Omental fat pad (tissue), 4 donors: Measurements from ENCODE around the gene SCO2. TPM values are rescaled to one million over a fixed set of nuclear protein-coding genes. Genes with fewer than 3 reads are reported as not detected.

ENCODE experiments used
- ATAC-seq: fragments of 150-250 bp; one replicate; pipeline ENCODE4 v1.9.1; 2016; ENCODE audit warnings: mild to moderate bottlenecking, moderate library complexity; ENCODE audit not compliant: low FRiP score
- DNase-seq: peaks from one replicate; pipeline ENCODE4 v3.0.0-alpha.2; 2019; ENCODE audit warnings: low spot score
- total RNA-seq, 4 donors: library from RNA; depleted of rRNA; stranded (reverse); fragments of >200 nt; gene quantifications; one replicate each; pipeline ENCODE4 v1.1.0, GENCODE V29; 2016
- TF ChIP-seq, protein P1 (sequence below), 3 donors: fragments of 450-650 bp; IDR thresholded peaks; one replicate each; pipeline ENCODE4 v1.5.1; 2016 to 2017; ENCODE audit warnings: antibody characterized with exemption in 3 of 3, mild to moderate bottlenecking in 3 of 3, moderate library complexity in 2 of 3

The SCO2 gene
- total RNA-seq, 4 donors from 2014 or later, result 2.8 to 15.0 (median 9.2) TPM

DNA sequence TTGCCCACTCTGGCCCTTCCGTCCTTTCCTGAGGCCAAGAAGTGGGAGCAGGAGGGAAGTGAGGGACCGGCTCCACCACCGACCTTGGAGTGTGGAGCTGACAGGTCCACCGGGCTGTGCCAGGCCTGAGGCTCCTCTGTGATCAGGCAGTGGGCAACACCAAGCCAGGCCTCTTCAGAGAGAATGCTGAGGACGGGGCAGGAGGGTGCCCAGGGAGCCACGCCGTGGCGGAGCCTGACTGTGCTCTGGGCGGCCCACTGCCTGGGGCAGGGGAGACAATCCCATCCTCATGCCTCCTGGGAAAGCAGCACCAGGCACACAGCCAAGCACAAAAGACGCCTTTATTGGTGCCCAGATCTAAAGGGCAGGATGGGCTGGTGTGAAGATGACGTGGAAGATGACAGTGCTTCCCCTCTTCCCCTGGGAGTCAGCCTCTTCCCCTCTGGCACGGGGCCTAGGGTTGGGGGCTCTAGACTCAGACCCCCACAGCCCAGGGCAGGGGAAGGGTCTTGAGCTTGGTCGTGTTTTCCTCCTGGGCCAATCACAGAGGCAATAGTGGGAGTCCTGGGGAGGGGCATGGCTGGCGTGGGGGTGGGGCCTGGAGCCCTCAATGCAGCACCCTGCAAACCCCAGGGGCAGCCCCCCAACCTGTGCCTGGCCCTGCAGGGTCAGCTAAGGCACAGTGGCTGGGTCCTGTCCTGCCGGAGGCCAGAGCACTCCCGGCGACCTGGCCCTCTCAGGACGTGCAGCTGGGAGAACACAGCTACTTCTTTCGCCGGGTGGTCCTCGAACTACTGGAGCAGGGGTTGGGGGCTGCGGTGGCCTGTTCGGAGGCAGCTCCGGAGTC is 22.5 kb downstream of the SCO2 start:
- TF ChIP-seq, protein P1, sequence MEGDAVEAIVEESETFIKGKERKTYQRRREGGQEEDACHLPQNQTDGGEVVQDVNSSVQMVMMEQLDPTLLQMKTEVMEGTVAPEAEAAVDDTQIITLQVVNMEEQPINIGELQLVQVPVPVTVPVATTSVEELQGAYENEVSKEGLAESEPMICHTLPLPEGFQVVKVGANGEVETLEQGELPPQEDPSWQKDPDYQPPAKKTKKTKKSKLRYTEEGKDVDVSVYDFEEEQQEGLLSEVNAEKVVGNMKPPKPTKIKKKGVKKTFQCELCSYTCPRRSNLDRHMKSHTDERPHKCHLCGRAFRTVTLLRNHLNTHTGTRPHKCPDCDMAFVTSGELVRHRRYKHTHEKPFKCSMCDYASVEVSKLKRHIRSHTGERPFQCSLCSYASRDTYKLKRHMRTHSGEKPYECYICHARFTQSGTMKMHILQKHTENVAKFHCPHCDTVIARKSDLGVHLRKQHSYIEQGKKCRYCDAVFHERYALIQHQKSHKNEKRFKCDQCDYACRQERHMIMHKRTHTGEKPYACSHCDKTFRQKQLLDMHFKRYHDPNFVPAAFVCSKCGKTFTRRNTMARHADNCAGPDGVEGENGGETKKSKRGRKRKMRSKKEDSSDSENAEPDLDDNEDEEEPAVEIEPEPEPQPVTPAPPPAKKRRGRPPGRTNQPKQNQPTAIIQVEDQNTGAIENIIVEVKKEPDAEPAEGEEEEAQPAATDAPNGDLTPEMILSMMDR (IDR thresholded peaks at IDR 0.05), result no peak
- DNase-seq (no peak), ATAC-seq (no peak)

GRCh38 chr22:50502096-50502495 is 23.3 kb downstream of the SCO2 start:
- DNase-seq, result no peak
- TF ChIP-seq, protein P1 (IDR thresholded peaks at IDR 0.05), result no peak
- ATAC-seq, result no peak

DNA sequence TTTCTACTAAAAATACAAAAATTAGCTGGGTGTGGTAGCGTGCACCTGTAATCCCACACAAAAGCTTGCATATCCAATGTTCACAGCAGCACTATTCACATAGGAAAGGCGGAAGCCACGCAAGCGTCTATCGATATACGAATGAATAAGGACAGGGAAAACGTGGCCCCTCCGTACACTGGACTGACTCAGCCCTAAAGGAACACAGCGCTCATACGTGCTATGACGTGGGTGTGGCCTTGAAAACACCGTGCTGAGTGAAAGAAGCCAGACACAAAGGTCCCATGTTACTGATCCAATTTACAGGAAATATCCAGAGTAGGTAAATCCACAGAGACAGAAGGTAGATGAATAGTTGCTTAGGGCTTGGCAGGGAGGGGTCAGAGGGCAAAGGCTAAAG is 24.9 kb downstream of the SCO2 start:
- TF ChIP-seq, protein P1 (IDR thresholded peaks at IDR 0.05), result no peak
- ATAC-seq (no peak), DNase-seq (no peak)

DNA sequence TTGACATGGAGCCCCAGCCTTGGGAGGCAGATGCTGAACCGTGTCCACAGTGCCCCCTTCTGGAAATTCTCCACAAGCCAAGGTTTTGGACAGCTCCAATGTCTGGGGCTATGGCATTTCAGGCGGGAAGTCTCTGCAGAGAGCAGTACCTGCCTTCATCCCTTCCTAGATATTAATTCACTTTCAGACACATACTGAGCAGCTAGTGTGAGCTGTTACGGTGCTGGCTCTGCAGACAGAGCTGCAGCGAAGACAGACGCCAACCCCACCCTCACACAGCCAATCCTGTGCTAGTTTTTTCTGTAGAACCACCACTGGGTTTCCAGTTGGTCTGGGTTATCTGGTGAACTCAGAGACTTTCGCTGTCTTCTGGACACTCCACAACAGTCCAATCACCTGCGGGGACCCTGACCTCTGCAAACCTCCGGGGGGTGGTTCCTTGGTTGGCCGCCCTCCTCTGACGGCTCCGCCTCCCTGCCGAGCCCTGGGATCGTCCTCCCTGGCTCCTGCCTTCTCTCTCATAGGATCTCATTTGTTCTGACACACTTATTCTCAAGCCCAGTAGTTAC is 27.0 kb downstream of the SCO2 start:
- DNase-seq (no peak), ATAC-seq (peak; percentile 74)
- TF ChIP-seq, protein P1 (IDR thresholded peaks at IDR 0.05), result no peak

DNA sequence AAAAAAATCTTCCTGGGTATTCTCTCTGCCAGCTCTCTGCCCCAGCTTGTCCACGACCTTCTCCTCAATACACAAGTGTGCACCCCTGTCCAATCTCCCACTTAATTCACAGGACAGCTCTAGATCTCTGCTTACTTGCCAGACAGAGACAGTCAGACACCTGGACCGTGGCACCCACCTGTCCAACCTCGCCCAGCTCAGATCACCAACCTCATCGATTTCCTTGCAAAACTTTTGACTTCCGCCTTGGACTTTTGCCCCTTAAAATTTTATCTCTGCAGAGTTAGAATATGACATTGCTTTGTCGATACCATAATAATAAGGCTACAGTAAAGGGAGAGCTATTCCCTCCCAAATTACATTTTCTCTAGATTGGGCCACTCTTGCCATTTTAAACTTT is 28.3 kb downstream of the SCO2 start:
- DNase-seq, result no peak
- TF ChIP-seq, protein P1 (IDR thresholded peaks at IDR 0.05), result no peak
- ATAC-seq, result no peak

- TF ChIP-seq, protein P1 (IDR thresholded peaks at IDR 0.05), result no peak
- ATAC-seq (no peak), DNase-seq (no peak)
Measured at GRCh38 chr22:50490531-50491308, 34.7 kb downstream of the SCO2 start.
